NCI-H128 (cell line): ENCODE measurements around the gene GRM5.
"Not testable (repeated sequence)": the region's sequence is repeated elsewhere in the genome, so short reads cannot be mapped to it uniquely, and the experiment has no call there.

Experiments
- DNase-seq: peaks from one replicate; lab custom pipeline; 2025; ENCODE audit not compliant: unreplicated experiment; lab: John Stamatoyannopoulos, UW

Gene GRM5

DNA sequence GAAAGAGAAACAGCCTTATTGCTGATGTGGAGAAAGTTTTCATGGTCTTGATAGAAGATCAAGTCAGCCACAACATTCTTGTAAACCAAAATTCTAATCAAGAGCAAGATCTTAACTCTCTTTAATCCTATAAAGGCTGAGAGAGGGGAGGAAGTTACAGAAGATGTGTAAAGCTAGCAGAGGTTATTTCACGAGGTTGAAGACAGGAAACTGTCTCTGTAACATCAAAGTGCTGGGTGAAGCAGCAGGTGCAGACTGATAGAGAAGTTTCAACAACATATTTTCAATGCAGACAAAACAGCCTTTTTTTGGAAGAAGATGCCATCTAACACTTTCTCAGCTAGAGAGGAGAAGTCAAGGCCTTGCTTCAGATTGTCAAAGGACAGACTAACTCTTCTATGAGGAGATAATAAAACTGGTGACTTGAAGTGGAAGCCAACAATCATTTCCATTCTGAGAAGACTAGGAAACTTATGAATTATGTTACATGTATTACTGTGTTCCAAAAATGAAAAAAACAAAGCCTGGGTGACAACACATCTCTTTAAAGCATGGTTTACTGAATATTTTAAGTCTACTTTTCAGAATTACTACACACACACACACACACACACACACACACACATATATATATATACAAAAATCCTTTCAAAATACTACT is 221.9 kb downstream of the GRM5 start:
- not testable (repeated sequence) for DNase-seq

- not testable (repeated sequence) for DNase-seq
Measured at GRCh38 chr11:88838139-88838538, 227.6 kb downstream of the GRM5 start.

DNA sequence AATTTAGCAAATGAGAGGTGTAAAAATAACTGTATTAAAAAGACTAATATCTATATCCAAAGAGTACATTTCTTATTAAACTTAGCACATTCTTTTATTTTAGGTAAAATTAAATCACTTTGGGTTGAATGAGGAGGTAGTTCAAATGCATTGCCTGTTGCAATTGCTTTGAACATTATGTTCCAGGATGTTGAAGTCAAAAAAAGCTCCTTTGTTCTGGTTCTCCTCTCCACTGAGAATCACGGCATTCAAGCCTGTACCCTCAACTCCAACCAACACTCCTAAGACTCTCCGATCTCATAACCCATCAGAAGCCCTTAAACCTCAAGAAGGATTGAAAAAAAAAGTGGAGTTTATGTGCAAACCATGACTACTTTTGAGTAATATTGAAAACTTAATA is 230.1 kb downstream of the GRM5 start:
- DNase-seq, result not testable (repeated sequence)

- DNase-seq, result no peak
Measured at GRCh38 chr11:88831303-88831890, 234.4 kb downstream of the GRM5 start.

GRCh38 chr11:88827018-88827676 is 238.6 kb downstream of the GRM5 start:
- no peak for DNase-seq

- DNase-seq, result no peak
Measured at GRCh38 chr11:88819616-88820015, 246.2 kb downstream of the GRM5 start.

- no peak for DNase-seq
Measured at GRCh38 chr11:88818978-88819377, 246.8 kb downstream of the GRM5 start.

GRCh38 chr11:88815505-88815904 is 250.3 kb downstream of the GRM5 start:
- DNase-seq, result no peak

DNA sequence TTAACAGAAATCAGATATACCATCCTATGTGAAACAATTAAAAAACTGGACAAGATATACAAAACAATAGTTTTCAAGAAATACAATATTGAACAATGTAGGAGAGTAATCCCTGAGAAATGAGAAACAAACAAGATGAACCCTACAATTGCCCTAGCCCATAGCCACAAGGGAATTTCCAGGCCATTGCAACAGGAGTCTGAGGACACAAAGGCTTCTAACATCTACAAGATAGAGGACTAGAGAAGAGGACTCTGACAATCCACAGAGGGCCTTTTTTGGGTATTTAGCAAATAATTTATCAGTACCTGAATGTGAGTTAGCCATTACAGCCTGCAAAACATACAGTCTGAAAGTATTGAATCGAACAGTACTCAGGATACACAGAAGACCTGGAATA is 251.7 kb downstream of the GRM5 start:
- no peak for DNase-seq

DNA sequence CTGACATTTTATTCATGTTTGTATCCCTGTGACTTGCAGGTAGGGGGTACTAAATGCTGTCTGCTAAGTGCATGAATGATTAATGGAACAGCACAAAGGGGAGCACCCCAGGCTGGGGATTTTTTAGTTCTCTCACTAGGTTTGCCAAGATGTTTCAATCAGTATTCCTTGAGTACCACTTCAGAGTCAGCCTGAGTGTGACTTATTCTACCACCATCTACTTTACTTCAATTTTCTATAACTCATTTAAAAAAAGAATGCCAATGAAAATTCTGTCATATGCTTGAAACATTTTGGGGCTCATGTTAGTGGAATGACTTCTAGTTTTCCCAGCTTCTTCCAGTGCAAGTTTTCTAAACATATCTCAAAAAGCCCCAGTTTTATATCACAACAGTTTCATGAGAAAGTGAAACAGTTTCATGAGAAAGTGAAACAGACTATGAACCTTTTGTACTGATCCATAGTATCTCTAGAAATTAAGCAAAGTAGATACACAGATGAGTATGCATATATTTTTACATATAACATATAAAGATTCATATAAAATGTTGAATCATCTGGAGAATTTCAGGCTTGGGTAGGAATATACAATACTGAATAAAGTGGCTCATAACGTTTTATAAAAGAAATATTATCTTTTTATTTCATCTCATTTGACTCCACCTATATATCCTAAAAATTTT is 252.4 kb downstream of the GRM5 start:
- DNase-seq, result no peak

GRCh38 chr11:88810420-88811097 is 255.2 kb downstream of the GRM5 start:
- DNase-seq, result no peak

- no peak for DNase-seq
Measured at GRCh38 chr11:88809126-88809525, 256.7 kb downstream of the GRM5 start.

GRCh38 chr11:88807349-88807748 is 258.4 kb downstream of the GRM5 start:
- DNase-seq, result no peak

DNA sequence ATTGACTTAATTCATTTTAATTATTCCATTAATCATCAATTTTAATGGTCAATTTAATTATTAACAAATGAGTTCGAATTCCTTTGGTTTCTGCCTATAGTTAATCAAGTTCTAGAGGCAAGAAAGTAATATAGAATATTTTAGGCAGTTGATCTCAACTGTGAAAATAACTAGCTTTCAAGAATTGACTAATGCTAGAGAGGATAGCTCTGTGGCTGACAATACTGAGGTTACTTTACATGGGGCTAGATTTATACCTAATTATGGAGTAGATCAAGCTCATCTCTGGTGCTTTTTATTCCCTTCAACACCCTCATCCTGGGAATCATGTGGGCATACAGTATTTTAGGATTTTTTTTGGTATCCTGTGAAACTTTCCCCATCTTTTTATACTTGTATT is 259.4 kb downstream of the GRM5 start:
- DNase-seq, result no peak

DNA sequence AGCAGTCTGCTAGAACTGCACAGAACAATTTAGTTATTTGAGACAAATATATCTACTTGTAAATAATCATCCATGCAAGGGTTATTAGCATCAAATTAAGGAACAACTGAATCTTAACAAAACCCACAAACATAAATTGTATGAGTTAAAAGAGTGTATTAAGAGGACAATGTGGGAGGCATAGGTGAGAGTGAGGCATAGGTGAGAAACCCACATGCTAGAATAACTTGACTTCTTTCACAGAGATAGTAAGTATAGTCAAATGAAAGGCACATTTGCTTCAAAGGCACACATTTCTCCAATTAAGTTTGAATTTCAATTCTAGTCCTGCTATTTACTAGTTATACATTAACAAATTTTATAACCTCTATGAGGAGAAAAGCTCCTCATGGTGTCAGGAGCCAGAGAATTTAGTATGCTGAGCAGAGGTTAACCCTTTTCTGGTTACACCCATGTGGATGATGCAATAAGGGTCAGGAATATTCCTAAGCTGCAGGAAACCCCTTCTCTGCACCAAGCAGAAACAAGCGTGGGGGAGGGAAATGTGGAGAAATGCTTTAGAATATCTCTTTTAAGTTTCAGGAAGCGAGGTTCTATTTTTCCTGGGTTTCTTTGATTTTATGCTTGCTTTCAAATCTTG is 264.2 kb downstream of the GRM5 start:
- DNase-seq, result no peak

DNA sequence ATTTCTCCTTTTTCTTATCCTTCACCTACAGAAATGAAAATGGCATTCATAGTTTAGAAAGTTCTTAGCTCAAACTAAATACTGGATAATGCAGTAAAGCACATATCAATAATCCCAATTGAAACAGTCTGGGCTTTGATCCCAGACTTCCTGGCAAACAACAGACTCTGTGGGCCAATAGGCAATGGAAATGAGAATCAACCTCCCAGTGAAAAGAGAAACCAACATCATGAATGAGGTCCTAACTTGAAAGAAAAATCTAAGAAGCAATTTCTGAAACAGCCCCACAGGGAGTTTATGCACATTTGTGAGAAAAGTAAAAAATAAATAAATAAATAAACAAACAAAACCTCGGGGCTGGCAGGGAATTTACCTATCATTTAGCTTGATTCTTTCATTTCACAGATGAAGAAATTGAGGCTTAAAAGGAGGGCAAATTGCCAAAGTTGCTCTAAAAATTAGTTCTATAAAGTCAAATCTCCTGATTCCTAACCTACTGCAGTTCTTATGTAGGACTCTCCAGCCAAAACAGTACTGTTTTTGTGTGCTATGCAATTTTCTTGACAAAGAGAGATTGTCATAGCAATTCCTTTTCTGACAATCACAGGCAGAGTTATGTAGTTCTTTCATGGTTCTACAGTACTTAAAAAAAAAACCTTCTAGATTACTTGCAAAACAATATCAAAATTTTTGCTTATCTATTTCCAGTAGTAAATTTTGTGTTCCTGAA is 265.8 kb downstream of the GRM5 start:
- DNase-seq, result no peak

DNA sequence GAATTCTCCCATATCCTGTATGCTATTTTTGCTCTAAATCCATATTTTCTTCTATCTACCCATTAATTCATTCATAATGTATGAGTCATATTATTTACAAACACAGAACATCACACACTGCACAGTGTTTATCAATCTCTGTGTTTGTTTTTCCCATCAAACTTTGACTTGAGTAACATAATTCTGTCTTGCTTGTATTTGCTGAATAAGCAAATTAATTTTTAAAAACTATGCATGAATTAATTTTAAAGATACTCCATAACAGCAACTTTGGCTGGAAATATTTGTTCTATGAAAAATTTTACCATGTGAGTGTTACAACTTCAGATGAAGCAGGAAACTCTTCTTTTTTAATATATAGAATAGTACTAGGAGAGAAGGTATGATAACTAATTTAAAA is 275.6 kb downstream of the GRM5 start:
- DNase-seq, result no peak

- no peak for DNase-seq
Measured at GRCh38 chr11:88779577-88779976, 286.2 kb downstream of the GRM5 start.

DNA sequence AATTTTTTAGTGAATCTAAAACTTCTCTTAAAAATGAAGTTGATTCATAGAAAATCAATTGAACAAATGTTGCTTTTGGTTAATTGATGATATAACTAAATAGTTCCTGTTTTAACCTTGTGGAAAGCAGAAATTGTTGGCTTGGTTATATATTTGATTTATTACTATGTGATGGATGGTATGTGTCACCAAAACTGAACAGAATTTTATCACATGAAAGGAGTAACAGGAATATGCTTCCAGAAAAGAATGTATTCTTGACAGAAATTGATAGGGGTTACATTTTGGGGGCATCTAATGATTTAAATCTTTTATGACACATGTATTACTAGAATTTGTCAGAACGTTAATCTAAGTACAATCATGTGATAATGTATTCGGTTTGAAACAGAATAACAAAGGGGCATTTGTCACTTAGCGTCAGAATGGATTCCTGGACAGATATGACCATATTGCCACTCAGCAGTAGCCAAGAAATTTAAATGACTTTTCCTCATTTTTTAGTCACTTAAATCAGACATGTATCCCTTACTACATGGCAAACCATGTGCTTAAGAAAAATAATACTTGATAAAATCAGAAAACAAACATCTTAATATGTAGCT is 295.2 kb downstream of the GRM5 start:
- no peak for DNase-seq

- DNase-seq, result no peak
Measured at GRCh38 chr11:88744140-88744539, 321.6 kb downstream of the GRM5 start.
